Activated CD8-positive, alpha-beta T cell treated with anti-CD3 and anti-CD28 coated beads for 36 hours (primary cell): Measurements from ENCODE around the gene ADA. TPM values are rescaled to one million over a fixed set of nuclear protein-coding genes. Genes with fewer than 3 reads are reported as not detected.

Experiments
- ATAC-seq: fragments of 200-7000 bp; cut with Tn5 transposase; one replicate; pipeline ENCODE4 v1.10.0; 2021; ENCODE audit warnings: mild to moderate bottlenecking, moderate library complexity
- CTCF ChIA-PET: fragments of 350-600 bp; sonication (Branson Sonifier 250); formaldehyde crosslinking; loops from one replicate; lab custom pipeline; 2021; ENCODE audit warnings: antibody characterized with exemption; lab: Charles Lee
- POLR2A ChIA-PET: fragments of 350-600 bp; sonication (Branson Sonifier 250); formaldehyde crosslinking; loops from one replicate; lab custom pipeline; 2021; ENCODE audit warnings: antibody characterized with exemption; lab: Charles Lee
- DNase-seq: peaks from one replicate; pipeline ENCODE4 v3.0.0-alpha.2; 2020
- H3K27ac Mint-ChIP-seq: one replicate; pipeline ENCODE4 v1.8.0; 2021; ENCODE audit warnings: mild to moderate bottlenecking, mixed read lengths
- H3K27me3 Mint-ChIP-seq: one replicate; pipeline ENCODE4 v1.8.0; 2021; ENCODE audit warnings: mixed read lengths
- H3K36me3 Mint-ChIP-seq: one replicate; pipeline ENCODE4 v1.8.0; 2021; ENCODE audit warnings: low read depth, mixed read lengths
- H3K4me1 Mint-ChIP-seq: one replicate; pipeline ENCODE4 v1.8.0; 2021; ENCODE audit warnings: low read depth, mixed read lengths
- H3K4me3 Mint-ChIP-seq: one replicate; pipeline ENCODE4 v1.8.0; 2021; ENCODE audit warnings: mild to moderate bottlenecking, moderate library complexity, mixed read lengths
- H3K9me3 Mint-ChIP-seq: one replicate; pipeline ENCODE4 v1.8.0; 2021; ENCODE audit warnings: mixed read lengths
- intact Hi-C: fragments of 100-400 bp; cut with micrococcal nuclease; formaldehyde crosslinking; loops from one replicate; pipeline ENCODE4 v1.10.0; 2022
- total RNA-seq, 2 experiments: library from RNA; stranded (reverse); gene quantifications; one replicate each; pipeline ENCODE4 v1.2.3, GENCODE V29; 2021
- TF ChIP-seq, protein P1 (sequence below): fragments of 200-600 bp; IDR thresholded peaks from one replicate; pipeline ENCODE4 v1.8.0; 2022; ENCODE audit warnings: antibody characterized with exemption, mild to moderate bottlenecking

ADA gene
- total RNA-seq, 2 experiments from 2014 or later, result 32.8 to 36.7 TPM

DNA sequence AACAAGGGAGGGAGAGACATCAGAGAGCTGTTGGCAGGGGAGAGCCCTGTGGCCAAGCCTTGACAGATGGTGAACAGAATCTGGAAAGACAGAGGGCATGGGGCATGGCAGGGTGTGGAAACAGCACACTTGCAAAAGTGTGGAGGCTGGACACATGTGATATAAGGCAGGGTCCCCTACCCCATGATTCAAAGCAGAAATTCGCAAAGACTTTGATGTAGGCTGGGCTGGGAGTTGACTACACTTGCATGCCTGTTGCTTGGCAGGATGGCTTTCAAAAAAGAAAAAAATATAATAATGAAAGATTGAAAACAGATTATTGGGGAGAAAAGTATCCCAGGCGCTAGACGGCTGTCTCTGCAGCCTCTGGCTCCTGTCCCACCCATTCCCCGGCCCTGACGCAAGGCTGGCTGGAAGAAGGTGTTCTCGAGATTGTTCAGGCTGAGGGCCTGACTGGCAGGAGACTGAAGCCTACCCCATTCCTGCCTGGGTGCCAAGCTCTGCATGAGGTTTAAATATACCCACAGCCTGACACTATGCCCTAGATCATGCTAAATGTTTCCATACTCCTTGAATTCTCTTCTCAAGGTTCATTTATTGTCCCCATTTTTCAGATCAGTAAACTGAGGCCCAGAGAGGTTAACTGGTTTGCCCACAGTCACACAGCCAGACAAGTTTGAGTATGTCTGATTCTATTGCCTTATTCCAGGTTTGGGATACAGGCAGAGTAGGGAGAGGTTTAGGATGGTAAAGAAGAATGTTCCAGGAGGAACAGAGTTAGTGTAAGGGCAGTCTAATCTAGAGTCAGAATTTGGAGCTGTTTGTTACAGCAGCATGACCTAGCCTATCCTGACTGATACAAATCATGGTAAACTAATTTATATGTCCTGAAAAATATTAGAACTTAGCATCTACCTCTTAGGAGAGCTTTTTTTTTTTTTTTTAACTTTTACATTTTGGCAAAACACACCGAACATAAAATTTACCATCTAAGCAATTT is 40.2 kb upstream of the ADA start:
- H3K9me3 Mint-ChIP-seq, result no peaks in the 10 kb centered on the region
- H3K4me3 Mint-ChIP-seq, result no peak overlapping the region
- POLR2A ChIA-PET, result interaction anchor here (0.6 kb wide), 1 partner anchor 194 kb away, joined by 4 read pairs; the partner anchor contains the start of gene YWHAB
- no peak for ATAC-seq
- peaks cover 2% of the 10 kb centered on the region for H3K27me3 Mint-ChIP-seq
- DNase-seq, result no peak
- peaks cover 9% of the 10 kb centered on the region for H3K4me1 Mint-ChIP-seq
- intact Hi-C loops, result no loop called here
- H3K36me3 Mint-ChIP-seq, result no peaks in the 10 kb centered on the region
- H3K27ac Mint-ChIP-seq, result no peak overlapping the region
- CTCF ChIA-PET, result interaction anchor here (1.0 kb wide), 1 partner anchor 26 kb away, joined by 3 read pairs; no protein-coding TSS in a partner anchor
- TF ChIP-seq, protein P1, sequence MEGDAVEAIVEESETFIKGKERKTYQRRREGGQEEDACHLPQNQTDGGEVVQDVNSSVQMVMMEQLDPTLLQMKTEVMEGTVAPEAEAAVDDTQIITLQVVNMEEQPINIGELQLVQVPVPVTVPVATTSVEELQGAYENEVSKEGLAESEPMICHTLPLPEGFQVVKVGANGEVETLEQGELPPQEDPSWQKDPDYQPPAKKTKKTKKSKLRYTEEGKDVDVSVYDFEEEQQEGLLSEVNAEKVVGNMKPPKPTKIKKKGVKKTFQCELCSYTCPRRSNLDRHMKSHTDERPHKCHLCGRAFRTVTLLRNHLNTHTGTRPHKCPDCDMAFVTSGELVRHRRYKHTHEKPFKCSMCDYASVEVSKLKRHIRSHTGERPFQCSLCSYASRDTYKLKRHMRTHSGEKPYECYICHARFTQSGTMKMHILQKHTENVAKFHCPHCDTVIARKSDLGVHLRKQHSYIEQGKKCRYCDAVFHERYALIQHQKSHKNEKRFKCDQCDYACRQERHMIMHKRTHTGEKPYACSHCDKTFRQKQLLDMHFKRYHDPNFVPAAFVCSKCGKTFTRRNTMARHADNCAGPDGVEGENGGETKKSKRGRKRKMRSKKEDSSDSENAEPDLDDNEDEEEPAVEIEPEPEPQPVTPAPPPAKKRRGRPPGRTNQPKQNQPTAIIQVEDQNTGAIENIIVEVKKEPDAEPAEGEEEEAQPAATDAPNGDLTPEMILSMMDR, result no peak

DNA sequence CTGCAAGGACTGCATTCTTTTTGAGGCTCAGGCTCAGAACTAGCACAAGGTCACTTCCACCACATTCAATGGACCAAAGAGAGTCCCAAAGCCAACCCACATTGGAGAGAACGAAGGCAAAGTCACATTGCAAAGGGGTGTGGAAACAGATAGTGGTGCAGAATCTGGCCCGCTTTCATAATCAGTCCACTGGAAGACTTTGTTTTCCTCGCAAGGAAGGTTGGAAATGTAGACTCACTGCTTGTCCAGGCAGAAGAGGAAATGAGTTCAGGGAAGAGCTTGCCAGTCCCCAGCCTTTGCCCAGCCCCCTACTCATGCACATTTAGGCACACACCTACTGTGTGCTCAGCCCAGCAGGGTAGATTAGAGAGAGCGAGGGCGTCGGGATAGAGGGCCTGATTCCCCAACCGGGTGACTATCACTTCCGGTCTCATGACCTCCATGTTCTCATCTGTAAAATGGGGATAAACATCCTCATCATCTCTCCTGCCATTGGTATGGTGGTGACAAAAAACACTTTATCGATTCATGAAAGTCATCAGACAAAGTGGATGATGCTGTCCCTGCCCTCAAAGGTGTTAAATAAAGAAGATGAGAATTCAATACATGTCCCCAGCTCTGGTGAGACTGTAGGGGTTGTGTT is 39.4 kb upstream of the ADA start:
- peaks cover 2% of the 10 kb centered on the region for H3K27me3 Mint-ChIP-seq

DNA sequence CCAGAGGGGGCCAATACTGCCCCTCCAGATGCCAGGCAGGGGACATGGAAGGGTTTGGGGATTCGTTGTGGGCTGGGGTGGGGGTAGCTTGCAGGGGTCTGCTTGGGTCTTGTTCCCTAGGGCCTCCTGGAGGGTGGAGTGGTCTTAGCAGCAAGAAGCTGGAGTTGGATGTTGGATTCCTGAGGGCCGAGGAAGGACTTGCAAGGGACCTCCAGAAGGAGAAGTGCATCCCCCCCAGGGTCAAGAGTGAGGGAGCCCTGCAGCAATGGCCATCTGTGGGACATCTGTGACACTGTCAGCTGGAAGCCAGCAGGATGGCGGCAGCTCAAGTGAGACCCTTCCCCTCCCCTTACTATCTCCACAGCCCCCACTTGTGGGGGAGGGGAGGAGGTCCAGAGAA is 38.3 kb upstream of the ADA start:
- TF ChIP-seq, protein P1, result no peak
- DNase-seq (no peak), ATAC-seq (no peak)
- Mint-ChIP-seq H3K9me3 (no peaks in the 10 kb centered on the region), H3K27me3 (peaks cover 2% of the 10 kb centered on the region), H3K4me3 (no peak overlapping the region), H3K4me1 (peaks cover 6% of the 10 kb centered on the region), H3K36me3 (no peaks in the 10 kb centered on the region), H3K27ac (no peak overlapping the region)
- ChIA-PET POLR2A (no interaction called here), CTCF (interaction anchor here (1.2 to 2.1 kb wide), 2 partner anchors 43 to 177 kb away, joined by 3 to 9 read pairs; no protein-coding TSS in a partner anchor)
- intact Hi-C loops, result loop anchor here (5.0 kb wide), 1 partner anchor 177 kb away; no protein-coding TSS in a partner anchor

More for the DNA sequence above, 39.4 kb upstream of the ADA start:
- ATAC-seq (no peak), DNase-seq (no peak)
- no peak overlapping the region for H3K4me3 Mint-ChIP-seq
- ChIA-PET POLR2A (no interaction called here), CTCF (interaction anchor here (2.1 kb wide), 1 partner anchor 42 kb away, joined by 9 read pairs; no protein-coding TSS in a partner anchor)
- H3K4me1 Mint-ChIP-seq, result peaks cover 7% of the 10 kb centered on the region
- TF ChIP-seq, protein P1, result no peak
- H3K27ac Mint-ChIP-seq, result no peak overlapping the region
- no peaks in the 10 kb centered on the region for H3K9me3 Mint-ChIP-seq
- intact Hi-C loops, result no loop called here
- no peaks in the 10 kb centered on the region for H3K36me3 Mint-ChIP-seq

DNA sequence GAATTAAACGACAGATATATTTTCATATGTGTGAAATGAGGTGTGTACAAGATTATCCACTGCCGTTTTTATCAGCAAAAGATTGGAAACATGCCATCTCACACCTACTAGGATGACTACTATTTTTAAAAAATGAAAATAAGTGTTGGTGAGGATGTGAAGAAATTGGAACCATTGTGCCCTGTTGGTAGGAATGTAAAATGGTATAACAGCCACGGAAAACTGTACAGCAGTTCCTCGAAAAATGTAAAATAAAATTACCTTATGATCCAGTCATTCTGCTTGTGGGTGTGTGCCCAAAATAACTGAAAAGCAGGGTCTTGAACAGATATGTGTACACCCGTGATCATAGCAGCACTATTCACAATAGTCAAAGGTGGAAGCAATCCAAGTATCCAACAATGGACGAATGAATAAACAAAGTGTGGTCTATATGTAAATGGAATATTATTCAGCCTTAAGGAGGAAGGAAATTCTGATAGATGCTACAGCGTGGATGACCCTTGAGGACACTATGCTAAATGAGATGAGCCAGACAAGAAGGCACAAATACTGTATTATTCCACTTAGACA is 36.6 kb upstream of the ADA start:
- H3K4me3 Mint-ChIP-seq, result no peak overlapping the region
- TF ChIP-seq, protein P1, result no peak
- peaks cover 2% of the 10 kb centered on the region for H3K27me3 Mint-ChIP-seq
- CTCF ChIA-PET, result no interaction called here
- H3K4me1 Mint-ChIP-seq, result peaks cover 6% of the 10 kb centered on the region
- no peaks in the 10 kb centered on the region for H3K9me3 Mint-ChIP-seq
- no peaks in the 10 kb centered on the region for H3K36me3 Mint-ChIP-seq
- no peak overlapping the region for H3K27ac Mint-ChIP-seq
- intact Hi-C loops, result loop anchor here (5.0 kb wide), 1 partner anchor 179 kb away; no protein-coding TSS in a partner anchor
- DNase-seq (no peak), ATAC-seq (no peak)
- POLR2A ChIA-PET, result no interaction called here
